ENCODE data around the gene PLOD3.

DNA sequence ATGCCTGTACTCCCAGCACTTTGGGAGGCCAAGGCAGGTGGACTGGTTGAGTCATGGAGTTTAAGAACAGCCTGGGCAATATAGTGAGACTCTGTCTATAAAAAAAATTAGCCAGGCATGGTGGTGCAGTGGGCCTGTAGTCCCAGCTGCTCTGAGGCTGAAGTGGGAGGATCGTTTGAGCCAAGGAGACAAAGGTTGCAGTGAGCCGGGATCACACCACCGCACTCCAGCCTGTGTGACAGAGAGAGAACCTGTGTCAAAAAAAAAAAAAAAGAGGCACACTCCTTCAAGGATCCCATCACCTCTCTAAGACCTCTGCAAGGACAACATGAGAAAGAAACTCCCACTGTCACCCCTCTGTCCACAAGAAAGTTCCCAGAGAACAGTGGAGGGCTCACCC lies 41.7 kb downstream of the PLOD3 start:
- TF ChIP-seq POLR2A (IDR thresholded peaks at IDR 0.05) (no peak), POLR2AphosphoS5 (IDR thresholded peaks at IDR 0.05) (no peak)
- TF ChIP-seq, protein P1, sequence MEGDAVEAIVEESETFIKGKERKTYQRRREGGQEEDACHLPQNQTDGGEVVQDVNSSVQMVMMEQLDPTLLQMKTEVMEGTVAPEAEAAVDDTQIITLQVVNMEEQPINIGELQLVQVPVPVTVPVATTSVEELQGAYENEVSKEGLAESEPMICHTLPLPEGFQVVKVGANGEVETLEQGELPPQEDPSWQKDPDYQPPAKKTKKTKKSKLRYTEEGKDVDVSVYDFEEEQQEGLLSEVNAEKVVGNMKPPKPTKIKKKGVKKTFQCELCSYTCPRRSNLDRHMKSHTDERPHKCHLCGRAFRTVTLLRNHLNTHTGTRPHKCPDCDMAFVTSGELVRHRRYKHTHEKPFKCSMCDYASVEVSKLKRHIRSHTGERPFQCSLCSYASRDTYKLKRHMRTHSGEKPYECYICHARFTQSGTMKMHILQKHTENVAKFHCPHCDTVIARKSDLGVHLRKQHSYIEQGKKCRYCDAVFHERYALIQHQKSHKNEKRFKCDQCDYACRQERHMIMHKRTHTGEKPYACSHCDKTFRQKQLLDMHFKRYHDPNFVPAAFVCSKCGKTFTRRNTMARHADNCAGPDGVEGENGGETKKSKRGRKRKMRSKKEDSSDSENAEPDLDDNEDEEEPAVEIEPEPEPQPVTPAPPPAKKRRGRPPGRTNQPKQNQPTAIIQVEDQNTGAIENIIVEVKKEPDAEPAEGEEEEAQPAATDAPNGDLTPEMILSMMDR (IDR thresholded peaks at IDR 0.05) = no peak

All from stomach (tissue), 4 donors.